Measurements from ENCODE around the gene ANKRD37. TPM values are rescaled to one million over a fixed set of nuclear protein-coding genes. Genes with fewer than 3 reads are reported as not detected.

The ANKRD37 gene
- total RNA-seq, 4 donors from 2014 or later: 10.9 to 19.2 (median 17.8) TPM

DNA sequence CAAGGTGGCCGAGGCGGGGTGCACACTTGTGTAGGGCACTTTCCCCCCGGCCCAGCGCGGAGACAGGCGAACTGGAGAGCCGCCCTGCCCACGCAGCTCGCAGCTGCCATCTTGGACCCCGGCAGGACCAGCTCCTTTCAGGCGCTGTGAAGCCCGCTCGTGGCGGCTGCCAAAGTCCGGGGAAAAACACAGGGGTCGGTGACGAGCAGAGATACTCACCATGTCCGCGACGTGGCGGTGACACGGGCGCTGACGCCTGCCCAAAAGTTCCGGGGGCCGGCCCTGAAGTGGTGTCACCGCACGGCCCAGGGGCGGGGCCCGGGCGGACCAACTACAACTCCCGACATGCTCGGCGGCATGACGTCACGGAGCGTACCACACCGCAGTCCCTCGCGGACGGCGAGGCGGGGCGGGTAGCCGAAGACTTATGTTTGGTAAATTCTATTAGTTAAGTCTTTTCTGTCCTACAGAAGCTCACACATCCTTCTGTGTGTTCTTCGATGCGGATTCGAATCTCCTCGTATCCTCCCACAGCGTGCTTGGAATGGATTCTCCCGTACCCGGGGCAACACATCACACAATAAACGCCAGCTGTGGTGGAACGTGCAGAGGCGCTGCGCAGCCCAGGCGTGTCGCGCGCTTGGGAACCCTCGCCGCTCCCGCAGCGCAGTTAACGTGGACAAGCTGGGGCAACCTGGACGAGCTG lies 29.2 kb downstream of the ANKRD37 start, which contains the start of gene UFSP2:
TSS of gene UFSP2 (minus strand) at position 318 of the 706 bp plus-strand sequence. CDS start at position 222, 96 bp downstream.
- TF ChIP-seq, protein P1, sequence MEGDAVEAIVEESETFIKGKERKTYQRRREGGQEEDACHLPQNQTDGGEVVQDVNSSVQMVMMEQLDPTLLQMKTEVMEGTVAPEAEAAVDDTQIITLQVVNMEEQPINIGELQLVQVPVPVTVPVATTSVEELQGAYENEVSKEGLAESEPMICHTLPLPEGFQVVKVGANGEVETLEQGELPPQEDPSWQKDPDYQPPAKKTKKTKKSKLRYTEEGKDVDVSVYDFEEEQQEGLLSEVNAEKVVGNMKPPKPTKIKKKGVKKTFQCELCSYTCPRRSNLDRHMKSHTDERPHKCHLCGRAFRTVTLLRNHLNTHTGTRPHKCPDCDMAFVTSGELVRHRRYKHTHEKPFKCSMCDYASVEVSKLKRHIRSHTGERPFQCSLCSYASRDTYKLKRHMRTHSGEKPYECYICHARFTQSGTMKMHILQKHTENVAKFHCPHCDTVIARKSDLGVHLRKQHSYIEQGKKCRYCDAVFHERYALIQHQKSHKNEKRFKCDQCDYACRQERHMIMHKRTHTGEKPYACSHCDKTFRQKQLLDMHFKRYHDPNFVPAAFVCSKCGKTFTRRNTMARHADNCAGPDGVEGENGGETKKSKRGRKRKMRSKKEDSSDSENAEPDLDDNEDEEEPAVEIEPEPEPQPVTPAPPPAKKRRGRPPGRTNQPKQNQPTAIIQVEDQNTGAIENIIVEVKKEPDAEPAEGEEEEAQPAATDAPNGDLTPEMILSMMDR (IDR thresholded peaks at IDR 0.05; ENCODE audit: low read depth): no peak

DNA sequence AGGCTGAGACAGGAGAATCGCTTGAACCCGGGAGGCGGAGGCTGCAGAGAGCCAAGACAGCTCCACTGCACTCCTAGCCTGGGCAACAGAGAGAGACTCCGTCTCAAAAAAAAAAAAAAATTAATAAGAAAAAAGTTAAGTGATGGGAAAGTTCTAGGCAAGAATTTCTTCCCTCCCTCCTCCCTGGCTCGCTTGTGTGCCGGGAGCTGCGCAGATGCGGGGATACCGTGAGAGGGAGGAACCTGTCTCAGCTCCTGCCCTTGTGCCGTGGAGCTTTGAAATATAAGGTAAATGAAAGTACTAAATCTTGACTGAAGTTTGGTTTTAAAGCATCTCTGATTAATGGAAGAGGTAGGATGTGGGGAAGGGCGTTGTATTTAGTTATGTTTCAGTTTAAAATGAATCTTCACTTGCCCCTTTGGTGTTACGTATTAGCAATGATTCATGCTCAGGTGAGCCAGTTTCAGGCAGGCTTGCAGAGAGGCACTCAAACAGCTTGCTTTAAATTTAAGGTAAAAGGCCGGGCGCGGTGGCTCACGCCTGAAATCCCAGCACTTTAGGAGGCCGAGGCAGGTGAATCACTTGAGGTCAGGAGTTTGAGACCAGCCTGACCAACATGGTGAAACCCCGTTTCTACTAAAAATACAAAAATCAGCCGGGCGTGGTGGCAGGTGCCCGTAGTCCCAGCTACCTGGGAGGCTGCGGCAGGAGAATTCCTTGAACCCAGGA lies 30.5 kb downstream of the ANKRD37 start:
- TF ChIP-seq, protein P1 (IDR thresholded peaks at IDR 0.05; ENCODE audit: low read depth): no peak

DNA sequence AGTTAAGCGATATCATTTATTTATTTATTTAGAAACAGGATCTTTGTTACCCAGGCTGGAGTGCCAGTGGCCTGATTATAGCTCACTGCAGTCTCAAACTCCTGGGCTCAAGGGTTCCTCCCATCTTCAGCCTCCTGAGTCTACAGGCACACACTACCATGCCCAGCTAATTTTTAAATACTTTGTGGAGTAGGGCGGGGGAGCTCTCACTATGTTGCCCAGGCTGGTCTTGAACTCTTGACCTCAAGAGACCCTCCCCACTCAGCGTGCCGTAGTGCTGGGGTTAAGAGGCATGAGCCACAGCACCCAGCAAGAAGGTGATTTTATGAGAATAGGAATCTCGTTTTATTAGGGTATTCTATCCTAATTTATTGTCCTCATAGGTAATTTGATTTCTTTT lies 33.0 kb downstream of the ANKRD37 start:
- TF ChIP-seq, protein P1 (IDR thresholded peaks at IDR 0.05; ENCODE audit: low read depth): no peak

DNA sequence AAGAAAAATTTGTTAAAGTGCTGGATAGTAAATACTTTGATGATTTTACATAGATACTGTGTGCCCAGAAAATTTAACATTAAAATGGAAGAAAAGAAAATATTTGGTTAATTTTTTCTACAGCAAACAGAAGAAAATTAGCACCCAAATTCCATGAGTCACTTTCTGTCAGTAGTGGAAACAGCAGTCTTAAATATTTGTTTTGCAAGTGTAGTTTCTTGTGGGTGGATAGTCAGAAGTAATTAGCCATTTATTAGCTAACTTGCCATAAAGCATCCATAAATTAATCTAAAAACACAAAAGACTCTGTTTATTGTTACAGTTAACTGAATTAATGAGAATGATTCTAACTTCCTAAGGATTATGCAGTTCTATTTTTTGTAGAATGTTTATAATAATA lies 38.8 kb downstream of the ANKRD37 start:
- TF ChIP-seq, protein P1 (IDR thresholded peaks at IDR 0.05; ENCODE audit: low read depth): no peak

DNA sequence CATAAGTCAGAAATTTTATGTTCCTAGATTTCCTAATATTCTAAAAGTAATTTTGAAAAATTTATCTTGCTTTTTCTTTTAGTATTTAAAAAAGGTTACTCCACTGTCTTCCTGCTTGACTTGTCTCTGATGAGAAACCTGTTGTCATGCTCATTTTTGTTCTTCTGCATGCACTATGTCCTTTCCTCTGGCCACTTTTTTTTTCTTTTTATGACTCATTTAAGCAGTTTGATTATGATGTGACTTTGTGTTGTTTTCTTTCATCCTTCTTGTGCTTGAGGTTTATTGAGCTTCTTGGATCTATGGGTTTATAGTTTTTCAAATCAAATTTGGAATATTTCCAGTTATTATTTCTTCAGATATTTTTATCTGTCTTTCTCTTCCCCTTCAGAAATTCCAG lies 41.2 kb downstream of the ANKRD37 start:
- TF ChIP-seq, protein P1 (IDR thresholded peaks at IDR 0.05; ENCODE audit: low read depth): no peak

DNA sequence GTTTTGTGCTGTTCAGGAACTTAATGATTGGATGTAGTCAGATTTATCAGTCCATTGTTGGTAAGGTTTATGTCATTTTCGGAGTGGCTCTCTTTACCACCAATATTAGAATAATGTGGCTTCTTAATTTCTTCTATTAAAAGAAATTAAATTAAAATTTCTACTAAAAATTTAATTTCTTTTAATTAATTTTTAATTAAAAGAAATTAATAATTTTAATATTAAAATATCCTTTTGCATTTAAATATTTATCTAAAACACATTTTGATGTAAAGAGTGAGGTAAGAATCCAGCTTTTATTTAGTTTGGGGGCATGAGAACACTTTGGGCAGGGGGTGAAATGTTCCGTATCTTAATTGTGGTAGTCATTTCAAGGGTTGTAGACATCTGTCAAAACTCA lies 44.8 kb downstream of the ANKRD37 start:
- TF ChIP-seq, protein P1 (IDR thresholded peaks at IDR 0.05; ENCODE audit: low read depth): no peak

DNA sequence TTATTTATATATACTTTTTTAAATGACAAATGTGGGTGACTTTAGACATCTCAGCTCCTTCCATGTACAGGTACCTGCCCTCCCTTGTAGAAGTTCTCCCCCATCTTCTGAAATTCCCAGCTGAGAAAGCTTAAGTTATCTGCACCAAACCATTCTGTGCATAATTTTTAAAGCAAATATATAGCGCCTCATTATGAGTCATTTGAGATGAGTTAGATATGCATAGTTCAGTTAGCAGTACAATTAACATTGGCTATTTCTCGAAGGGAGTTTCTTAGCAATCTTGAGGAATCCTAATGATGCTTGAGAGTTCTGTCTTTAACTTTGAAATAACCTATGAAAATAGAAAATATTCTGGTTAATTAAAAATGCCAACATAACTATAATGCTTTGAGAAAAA lies 48.6 kb downstream of the ANKRD37 start:
- TF ChIP-seq, protein P1 (IDR thresholded peaks at IDR 0.05; ENCODE audit: low read depth): no peak

Measured in subcutaneous adipose tissue (tissue), 4 donors.